LoVo (cell line): ENCODE measurements around the gene GDNF.
A peak's percentile ranks its signal among the peaks of the same experiment; 100 is the strongest.
"Not testable (repeated sequence)": the region's sequence is repeated elsewhere in the genome, so short reads cannot be mapped to it uniquely, and the experiment has no call there.

Experiments used
- DNase-seq: peaks from one replicate; pipeline ENCODE4 v3.0.0-alpha.2; 2016; ENCODE audit warnings: low spot score

The GDNF gene, protein sequence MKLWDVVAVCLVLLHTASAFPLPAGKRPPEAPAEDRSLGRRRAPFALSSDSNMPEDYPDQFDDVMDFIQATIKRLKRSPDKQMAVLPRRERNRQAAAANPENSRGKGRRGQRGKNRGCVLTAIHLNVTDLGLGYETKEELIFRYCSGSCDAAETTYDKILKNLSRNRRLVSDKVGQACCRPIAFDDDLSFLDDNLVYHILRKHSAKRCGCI

DNA sequence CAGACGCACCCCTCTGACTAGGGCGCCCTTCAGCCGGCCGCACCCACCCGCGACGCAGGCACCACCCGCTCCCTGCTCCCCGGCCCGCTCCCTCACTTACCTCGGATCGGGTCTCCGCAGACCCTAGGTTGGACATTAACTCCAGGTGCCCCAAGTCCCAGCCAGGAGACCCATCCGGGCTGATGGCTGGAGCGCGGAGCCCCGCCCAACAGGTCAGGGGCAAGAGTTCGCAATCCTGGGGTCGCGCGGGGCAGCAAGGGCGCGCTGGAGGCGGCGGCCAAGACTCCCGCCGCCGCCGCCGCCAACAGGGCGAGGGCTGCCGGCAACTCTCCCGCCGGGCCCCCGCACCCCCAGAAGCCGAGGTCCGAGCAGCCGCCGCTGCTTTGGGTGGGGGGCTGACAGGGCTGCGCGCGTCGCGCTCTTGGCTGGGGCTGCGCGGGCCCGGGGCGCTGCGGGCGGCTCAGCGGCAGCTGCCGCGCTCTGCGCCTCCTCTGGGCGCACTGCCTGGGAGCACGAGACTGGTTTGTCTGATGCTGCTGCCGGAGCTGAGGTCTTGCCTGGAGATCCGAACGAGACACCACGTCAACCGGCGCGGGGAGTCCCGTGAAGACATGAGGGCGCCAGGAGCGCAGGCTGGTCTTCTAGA is at the start of gene GDNF:
Gene GDNF, minus strand, starts transcription at position 635 of the 646 bp plus-strand sequence. CDS start 5,245 bp downstream, outside the sequence.
- no peak for DNase-seq

DNA sequence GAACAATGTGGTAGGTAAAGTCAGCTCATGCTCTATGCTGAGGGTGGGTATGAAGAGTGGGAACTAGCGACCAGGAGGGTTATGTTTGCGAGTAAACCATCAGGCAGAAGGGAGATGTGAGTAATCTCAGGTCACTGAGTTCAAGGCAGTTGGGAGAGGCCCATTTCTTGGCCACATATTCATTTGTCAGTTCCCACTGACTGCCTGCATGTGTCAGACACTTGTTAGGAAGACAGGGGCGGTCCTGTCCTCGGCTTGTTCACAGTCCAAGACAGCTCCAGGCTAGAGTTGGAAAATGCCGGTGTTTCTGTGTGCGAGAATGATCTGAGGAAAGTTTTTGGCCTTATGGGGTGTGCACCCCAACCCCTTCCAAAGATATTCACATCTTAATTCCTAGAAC is 48.6 kb upstream of the GDNF start:
- DNase-seq = no peak

DNA sequence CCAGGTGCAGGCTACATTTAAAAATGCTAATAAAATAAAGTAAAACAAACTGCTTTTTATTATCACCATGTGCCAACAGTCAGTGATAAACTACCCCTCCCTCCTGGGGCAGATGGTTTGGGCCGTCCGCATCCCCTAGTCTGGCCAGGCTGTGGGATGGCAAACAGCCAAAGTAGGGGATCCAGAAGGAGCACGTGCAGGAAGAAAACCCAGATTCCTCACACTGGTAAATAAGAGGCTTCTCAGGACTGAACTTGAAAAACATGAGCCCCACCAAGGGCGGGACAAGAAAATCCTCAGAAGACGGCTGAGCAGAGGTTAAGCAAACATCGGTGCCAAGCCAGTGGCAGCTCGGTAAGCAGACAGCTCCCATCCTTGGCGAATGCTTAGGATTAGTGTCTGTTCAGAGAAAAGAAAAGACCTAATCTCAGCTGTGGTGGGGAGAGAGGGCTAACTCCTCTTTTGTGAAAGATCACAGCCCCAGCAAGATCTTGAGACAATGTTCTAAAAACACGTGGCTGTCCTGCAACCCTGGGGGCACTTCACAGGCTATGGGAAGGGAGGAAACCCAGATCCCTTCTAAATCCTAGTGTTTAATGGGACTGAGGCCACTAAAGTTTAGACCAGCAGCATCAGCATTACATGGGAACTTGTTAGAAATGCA is 46.5 kb upstream of the GDNF start:
- no peak for DNase-seq

DNA sequence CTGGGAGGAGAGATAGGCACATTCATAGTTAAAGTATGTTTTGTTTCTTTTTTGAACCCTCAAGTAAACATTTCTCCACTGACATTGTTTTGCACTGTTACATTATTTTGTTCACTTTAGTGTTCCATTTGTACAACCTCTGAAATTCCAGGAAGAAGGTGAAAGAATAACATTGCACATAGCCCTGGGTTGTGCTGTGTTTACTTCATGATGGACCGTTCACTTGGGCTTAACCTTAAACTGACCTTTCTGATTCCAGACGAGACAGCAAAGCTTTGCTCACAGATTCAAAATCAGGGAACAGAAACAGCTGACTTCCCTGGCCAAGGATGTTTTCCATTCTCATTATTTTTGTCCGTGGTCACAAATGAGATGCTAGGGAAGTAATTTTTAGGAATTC is 42.8 kb upstream of the GDNF start:
- DNase-seq = no peak

DNA sequence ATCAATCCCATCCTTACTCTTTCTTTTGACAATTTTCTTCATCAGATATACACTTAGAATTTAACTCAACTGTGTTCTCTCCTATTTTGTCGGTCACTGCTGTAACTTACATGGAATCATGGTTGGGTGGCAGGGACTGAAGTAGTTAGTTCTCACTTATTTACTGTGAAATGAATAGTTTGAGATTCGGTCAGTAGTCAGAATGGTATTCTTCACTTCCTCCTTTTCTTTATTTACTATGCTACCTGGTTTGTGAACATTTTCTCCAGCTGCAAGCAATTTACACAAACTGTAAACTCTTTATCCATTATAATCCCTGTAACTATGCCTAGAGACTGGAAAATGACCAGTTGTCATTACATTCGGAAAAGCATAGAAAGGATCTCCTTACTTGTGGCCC is 41.5 kb upstream of the GDNF start:
- DNase-seq = no peak

DNA sequence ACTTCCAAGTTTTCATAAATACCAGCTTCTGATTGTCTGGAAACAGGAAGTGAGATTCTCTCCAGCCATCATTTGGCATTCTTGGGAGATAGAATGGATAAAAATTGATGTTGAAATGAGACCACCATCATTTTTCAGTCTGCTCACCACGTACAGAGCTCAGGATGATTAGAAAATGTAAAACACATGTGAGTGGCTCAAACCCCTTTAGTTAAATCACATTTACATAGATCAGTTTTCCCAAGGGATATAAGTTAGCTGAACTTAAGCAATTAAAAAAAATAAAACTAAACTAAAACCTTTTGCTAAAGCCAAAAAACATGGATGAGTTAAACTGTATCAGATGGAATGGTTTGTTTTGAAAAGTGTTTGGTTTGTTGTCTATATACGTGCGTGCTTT is 37.1 kb upstream of the GDNF start:
- DNase-seq = no peak

DNA sequence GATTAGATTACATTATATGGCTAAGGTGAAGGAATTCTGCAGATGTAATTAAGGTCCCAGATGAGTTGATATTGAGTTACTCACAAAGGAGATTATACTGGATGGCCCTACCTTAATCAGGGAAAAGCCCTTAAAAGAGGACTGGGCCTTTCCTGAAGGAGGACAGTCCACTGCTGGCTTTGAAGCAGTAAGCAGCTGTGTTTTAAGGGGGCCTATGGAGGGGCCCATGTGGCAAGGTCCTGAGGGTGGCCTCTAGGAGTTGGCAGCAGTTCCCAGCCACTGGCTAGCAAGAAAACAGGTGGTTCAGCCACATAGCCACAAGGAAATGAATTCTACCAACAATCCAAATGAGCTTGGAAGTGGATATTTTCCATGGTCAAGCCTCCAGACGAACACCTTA is 36.4 kb upstream of the GDNF start:
- no peak for DNase-seq

DNA sequence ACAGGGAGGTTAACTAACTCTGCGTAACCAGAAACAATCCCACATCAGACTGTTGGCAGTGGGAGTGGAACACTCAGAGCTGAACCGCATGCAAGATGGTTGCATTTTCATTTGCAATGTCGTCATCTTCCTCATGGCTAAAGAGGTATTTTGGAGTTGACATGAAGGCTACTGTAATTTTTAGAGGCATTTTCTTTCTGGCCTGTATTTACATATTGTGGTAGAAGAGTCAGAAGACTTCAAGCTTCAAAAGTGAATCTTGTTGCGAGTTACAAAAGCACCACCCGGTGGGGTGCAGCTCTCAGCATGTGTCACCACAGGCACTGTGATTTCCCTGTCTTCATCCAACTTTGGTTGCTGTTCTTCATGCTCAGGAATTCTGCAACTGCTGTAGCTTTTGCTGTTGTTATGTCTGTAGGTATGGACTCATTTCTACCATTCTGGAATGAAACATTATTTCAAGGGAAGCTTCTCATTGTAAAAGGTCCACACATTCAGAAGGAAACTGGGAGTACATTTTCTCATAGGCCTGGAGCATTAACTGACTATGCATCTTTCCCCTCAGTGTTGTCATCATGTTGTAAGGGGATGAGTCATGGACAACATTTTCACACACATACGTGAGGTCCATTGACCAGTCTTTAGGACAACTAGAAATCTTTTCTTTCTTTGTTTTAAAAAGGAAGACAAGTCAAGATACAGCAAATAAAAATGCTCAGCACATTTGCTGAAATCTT is 35.4 kb upstream of the GDNF start:
- no peak for DNase-seq

DNA sequence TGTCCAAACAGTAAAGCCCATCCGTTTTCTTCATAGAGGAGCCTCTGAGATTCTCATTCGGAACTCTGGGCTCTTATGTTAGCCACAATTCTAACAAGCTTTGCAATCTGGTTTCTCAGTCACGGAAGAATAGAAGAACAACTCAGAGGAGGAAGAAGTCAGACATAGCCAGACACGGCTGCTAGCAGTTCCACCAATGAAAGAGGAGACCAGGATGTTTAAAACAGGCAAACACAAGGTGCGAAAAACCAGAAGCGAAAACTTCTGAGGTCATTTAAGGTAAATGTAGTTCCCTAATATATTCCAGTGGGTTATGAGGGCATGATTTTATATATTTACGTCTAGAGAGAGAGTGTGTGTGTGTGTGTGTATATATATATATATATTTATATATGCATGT is 34.1 kb upstream of the GDNF start:
- DNase-seq = no peak

DNA sequence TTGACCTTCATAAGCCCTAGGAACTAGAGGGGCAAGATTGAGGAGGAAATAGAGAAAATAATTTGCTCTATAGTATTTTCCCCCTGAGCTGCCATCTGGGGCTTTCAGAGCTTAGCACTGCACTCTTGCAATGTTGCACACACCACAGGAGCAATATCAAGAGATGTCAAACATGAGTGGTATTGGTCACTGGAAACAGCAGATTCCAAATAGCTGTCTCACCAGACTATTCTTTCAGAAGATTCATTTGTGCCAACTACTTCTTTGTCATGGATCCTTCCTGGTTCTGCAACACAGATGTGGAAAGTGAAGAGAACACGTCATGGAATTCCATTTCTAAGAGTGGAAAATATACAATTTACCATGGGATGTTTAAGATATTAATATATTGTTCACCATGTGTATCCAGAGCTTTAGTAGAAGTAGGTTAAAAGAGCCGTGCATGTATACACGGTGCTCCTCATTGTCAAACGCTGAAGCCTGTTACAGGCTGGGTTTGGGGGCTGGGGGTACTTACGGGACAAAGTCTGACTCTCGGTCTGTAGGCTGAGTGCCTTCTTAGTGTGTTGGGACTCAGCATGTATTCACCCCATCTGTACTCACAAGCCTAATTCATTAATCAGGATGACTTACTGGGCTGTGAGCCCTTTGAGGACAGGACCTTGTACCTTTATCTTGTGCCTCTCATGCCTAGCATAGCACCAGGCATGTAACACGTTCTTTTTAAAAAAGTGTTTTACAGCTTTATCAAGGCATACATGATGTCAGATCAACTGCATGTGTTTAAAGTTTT is 31.4 kb upstream of the GDNF start:
- DNase-seq = no peak

DNA sequence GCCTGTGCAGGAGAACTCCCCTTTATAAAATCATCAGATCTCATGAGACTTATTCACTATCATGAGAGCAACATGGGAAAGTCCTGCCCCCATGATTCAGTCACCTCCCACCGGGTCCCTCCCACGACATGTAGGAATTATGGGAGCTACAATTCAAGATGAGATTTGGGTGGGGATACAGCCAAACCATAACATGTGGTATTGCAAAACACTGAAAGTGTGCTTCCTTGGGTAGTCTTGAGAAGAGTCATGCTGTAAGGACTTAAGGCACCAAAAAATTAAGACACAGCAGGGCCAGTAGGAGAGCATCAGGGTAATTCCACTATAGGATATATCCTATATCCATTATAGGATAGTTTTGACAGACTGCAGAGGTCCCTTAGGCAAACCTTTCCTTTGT is 29.4 kb upstream of the GDNF start:
- DNase-seq = no peak

DNA sequence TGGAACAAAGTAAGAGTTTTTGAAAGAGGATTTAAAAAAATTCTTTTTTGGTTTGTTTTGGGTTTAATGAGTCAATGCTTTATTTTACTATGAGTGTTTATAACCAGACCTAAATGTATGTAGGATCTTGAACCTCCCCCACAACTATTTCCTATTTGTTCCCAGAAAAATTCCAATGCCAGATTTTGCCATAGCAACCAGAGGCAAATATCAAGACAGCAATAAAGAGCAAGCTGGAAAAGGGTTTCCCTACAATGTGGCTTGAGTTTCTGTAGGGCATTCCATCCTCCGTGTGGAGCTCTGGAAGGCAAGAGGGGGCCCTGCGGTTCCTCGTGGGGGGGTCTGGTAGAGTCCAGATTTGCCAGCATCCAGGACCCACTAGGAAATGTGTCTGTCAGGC is 27.8 kb upstream of the GDNF start:
- DNase-seq = no peak

DNA sequence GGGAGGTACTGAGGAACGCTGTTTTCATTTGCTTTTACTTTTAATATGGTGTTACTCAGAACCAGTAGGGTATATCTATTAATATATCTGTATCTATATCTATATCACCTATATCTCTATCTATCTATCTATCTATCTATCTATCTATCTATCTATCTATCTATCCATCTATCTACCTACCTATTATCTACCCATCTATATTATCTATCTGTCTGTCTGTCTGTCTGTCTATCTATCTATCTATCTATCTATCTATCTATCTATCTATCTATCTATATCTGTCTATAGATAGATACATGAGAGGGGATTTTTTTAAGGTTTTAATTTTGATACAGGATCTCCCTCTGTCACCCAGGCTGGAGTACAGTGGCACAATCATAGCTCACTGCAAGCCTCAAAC is 23.1 kb upstream of the GDNF start:
- DNase-seq = not testable (repeated sequence)

DNA sequence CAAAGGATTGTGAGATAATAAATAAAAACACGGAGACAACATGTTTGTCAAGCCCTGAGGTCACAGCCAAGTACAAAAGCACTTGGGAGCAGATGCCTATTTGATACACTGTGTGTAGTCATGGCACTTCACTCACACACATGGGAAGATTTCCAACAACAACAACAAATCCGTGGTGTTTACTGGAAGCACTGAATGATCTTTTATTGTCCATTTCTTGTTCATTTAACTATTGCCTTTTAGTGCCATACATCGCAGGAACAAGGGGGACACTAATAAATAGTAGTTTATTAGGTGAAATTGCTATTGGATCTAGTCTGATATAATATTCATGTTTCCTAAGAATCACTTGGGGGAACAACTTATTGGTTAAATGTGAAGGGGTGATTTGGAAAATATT is 20.4 kb upstream of the GDNF start:
- no peak for DNase-seq

DNA sequence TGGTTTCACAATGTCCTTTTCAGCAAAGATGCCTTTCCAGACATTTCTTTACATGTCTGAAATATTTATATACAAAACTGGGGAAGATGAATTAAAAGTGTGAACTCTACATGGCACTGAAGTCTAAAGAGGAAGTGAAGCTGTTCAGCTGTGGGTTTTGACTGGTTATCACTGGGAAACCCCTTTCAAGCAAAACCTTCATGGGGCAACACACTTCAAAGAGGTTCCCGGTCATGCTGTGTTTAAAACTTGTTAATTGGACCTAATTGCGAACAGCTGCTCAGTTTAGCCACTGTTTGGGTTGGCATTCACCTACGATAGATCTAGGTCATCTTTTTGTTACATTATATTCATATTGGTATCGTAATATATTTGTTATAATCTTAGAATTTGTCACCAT is 20.0 kb upstream of the GDNF start:
- no peak for DNase-seq

DNA sequence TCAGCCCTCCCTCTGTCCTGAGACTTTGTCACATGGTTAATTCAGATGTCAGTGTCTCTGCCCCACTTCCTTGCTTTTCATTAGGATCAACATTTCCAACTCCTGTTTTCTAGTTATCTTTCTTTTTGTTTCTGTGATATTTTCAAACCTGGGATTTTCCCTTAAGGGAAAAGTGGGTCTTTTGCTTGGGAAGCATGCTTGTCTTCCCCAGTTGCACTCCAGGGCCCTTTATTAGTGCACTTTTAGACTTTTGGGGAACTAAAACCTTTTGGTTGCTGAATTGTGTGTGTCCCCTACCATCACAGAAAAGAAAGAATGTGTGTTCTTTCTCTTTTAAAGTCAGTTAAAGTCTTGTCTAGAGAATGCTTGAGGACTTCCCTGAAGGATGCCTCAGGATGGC is 18.4 kb upstream of the GDNF start:
- no peak for DNase-seq

DNA sequence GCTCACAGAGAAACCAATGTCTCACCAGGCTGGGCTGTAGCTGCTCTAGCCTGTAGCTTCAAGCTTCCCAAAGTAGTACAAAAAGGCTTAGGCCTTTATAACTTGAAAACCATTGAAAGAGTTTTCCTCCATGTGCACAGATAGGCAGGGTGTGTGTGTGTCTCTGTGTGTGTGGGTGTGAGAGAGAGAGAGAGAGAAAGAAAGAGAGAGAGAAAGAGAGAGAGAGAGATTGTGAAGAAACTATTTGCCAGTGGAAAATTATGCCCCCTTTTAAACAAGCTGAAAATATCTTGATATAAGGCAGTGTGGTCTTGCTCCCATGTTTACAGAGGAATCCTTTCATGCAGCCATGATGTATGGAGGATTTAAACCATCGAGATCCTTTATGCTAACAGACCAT is 17.9 kb upstream of the GDNF start:
- no peak for DNase-seq

DNA sequence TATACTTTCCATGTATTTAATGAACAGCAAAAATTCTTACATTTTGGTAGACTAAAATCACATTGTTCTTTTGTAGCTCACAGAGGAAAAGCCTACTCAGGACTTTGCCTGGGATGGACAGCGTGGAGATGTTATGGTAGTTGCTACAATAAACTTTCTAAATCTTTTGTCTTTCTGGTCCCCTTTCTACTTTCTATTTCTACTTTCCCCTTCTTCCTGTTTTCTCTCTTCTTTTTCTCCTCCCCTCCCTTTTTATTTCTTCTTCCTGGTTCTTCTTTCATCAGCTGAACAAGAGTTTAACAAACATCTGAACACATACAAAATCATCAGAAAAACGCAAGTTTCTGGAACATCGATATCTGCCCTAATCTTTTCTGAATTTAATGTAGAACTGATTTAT is 15.6 kb upstream of the GDNF start:
- no peak for DNase-seq

DNA sequence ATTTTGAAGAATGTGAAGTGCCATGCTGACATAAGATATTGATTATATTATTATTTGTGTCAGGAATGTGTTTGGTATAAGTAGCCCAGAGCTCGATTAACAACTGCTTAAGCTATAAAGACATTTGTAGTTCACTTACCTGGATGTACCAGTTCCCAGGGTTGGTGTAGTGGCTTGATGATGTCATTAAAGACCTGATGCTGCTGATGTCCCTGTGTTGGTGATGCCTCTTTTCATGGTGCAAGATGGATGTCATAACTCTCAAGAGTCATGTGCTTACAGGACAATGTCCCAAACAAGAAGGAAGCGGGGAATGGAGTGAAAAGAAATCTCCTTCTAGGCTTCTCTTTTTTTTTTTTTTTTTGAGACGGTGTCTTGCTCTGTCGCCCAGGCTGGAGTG is 11.5 kb upstream of the GDNF start:
- no peak for DNase-seq

DNA sequence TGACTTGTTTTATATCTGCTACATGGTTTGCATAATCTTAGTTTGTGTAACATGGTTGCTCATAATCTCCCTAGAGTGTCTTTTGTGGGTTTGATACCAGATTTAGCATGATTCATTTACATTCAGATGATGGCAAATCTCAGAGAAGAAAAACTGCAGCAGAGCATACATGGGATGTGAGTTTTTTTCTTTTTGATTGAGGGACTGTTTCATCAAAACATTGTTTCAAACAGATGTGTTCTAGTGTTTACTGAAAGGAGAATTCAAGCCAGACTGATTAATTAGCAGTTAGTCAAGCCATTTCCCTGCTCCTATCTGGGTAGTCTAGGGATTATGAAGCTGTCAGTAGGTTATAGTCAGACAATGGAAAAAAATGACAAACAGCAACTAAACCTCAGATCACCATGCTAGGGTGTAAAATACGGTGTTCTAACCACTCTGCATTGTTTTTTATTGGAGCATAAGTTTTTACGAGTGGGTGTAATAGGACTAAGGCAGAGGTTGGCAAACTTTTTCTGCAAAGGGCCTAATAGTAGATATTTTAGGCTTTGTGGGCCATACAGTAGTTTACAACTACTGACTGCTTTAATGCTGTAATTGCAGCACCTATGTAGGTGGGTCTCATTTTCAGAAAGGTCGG is 10.5 kb upstream of the GDNF start:
- no peak for DNase-seq

DNA sequence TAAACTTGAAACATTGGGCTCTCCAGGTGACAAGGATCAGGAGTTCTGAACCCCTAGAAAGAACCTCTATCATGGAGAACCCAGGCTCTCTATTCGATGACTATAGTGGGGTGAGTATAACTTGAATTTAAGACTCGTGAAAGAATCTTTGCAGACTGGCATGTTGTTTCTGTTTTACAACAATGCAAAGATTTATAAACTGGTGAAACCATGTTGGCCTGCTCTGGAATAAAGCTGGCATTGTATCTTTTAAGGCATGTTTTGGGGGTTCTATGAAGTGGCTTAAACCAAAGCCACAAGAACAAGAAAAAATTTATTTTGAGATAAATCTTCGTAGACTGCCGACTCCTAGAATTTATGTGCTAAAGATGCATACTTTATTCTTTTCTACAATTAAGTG is 9.8 kb upstream of the GDNF start:
- DNase-seq = no peak

DNA sequence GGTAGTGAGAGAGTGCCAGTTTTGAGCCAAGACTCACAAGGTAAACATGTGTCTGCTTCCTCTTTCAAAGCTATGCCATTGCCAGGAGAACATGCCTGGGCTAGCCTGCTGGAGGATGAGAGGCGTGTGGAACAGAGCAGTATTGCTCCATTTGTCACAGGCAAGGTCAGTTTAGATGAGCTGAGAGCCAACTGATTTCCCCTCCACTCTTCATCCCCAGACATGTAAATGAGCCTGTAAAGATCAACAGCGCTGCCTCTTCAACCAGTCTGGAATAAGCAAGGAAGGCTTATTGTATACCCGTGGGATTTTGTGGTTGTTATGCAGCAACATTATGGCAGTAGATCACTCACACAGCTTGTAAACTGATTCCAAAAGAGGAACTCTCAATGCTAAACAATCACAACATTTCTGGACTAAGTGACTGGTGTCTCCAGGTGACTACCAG is 8.2 kb upstream of the GDNF start:
- peak; percentile 63 for DNase-seq
